Measurements from ENCODE around the gene ZNF148.

DNA sequence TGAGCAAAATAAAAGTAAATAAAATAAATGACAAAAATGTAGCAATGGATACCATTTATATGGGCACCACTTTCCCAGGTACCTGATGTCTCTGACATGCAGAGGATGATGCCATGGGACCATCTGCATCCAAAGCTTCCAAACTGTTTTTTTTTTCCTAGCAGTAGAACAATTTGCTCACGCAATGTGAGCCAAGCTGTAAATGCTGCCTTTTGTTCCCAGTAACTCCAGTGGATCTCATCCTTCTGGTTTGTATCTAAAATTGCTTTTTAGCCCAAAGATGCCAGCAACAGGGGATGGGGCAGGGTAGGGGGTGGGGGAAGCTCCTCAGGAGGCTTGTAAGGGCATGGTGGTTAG lies 195.3 kb downstream of the ZNF148 start:
- TF ChIP-seq, protein P1, sequence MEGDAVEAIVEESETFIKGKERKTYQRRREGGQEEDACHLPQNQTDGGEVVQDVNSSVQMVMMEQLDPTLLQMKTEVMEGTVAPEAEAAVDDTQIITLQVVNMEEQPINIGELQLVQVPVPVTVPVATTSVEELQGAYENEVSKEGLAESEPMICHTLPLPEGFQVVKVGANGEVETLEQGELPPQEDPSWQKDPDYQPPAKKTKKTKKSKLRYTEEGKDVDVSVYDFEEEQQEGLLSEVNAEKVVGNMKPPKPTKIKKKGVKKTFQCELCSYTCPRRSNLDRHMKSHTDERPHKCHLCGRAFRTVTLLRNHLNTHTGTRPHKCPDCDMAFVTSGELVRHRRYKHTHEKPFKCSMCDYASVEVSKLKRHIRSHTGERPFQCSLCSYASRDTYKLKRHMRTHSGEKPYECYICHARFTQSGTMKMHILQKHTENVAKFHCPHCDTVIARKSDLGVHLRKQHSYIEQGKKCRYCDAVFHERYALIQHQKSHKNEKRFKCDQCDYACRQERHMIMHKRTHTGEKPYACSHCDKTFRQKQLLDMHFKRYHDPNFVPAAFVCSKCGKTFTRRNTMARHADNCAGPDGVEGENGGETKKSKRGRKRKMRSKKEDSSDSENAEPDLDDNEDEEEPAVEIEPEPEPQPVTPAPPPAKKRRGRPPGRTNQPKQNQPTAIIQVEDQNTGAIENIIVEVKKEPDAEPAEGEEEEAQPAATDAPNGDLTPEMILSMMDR (IDR thresholded peaks at IDR 0.05) = no peak
- TF ChIP-seq STAT6 (CRISPR knock-in tag; conservative IDR thresholded peaks at IDR 0.05; ENCODE audit: low read depth) (no peak), ESRRA (CRISPR knock-in tag; IDR thresholded peaks at IDR 0.05; ENCODE audit: borderline replicate concordance) (no peak), MAX (CRISPR knock-in tag; IDR thresholded peaks at IDR 0.05) (no peak), CREB1 (CRISPR knock-in tag; IDR thresholded peaks at IDR 0.05) (no peak), SMAD3 (CRISPR knock-in tag; IDR thresholded peaks at IDR 0.05; ENCODE audit: borderline replicate concordance) (no peak), JUN (CRISPR knock-in tag; IDR thresholded peaks at IDR 0.05) (no peak), IRF2 (CRISPR knock-in tag; IDR thresholded peaks at IDR 0.05; ENCODE audit: borderline replicate concordance, low read depth) (no peak), ZNF396 (CRISPR knock-in tag; IDR thresholded peaks at IDR 0.05; ENCODE audit: borderline replicate concordance) (no peak), MLX (CRISPR knock-in tag; IDR thresholded peaks at IDR 0.05) (no peak), SP1 (CRISPR knock-in tag; conservative IDR thresholded peaks at IDR 0.05) (no peak), NFE2L1 (CRISPR knock-in tag; IDR thresholded peaks at IDR 0.05) (no peak), ATF2 (CRISPR knock-in tag; IDR thresholded peaks at IDR 0.05; ENCODE audit: borderline replicate concordance, low read depth) (no peak)
- TF ChIP-seq, protein P2, sequence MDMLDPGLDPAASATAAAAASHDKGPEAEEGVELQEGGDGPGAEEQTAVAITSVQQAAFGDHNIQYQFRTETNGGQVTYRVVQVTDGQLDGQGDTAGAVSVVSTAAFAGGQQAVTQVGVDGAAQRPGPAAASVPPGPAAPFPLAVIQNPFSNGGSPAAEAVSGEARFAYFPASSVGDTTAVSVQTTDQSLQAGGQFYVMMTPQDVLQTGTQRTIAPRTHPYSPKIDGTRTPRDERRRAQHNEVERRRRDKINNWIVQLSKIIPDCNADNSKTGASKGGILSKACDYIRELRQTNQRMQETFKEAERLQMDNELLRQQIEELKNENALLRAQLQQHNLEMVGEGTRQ (CRISPR knock-in tag; IDR thresholded peaks at IDR 0.05) = no peak
